Measurements from ENCODE around the gene PCSK1N.
"Not testable (repeated sequence)": the region's sequence is repeated elsewhere in the genome, so short reads cannot be mapped to it uniquely, and the experiment has no call there.

PCSK1N gene

GRCh38 chrX:48824066-48824465, 11.3 kb downstream of the PCSK1N start:
- DNase-seq (ENCODE audit: low read depth, low spot score): no peak

DNA sequence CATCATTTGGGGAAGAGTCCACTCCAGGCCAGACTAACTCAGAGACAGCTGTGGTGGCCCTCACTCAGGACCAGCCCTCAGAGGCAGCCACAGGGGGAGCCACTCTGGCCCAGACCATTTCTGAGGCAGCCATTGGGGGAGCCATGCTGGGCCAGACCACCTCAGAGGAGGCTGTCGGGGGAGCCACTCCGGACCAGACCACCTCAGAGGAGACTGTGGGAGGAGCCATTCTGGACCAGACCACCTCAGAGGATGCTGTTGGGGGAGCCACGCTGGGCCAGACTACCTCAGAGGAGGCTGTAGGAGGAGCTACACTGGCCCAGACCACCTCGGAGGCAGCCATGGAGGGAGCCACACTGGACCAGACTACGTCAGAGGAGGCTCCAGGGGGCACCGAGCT, 12.4 kb downstream of the PCSK1N start:
- peak; percentile 30 for DNase-seq (ENCODE audit: low read depth, low spot score)

DNA sequence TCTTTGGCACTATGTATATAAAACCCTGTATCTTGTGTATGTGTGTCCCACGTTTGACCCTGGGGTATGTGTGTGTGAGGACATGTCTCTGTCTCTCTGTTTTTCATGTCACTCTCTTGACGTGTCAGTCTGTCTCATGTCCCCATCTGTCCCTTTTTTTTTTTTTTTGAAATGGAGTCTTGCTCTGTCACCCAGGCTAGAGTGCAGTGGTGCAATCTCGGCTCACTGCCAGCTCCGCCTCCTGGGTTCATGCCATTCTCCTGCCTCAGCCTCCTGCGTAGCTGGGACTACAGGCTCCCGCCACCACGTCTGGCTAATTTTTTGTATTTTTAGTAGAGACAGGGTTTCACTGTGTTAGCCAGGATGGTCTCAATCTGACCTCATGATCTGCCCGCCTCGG, 16.0 kb downstream of the PCSK1N start:
- DNase-seq (ENCODE audit: low read depth, low spot score): not testable (repeated sequence)

- DNase-seq (ENCODE audit: low read depth, low spot score): no peak
Observed at GRCh38 chrX:48818866-48819265, 16.5 kb downstream of the PCSK1N start.

- no peak for DNase-seq (ENCODE audit: low read depth, low spot score)
Observed at GRCh38 chrX:48818098-48818497, 17.3 kb downstream of the PCSK1N start.

DNA sequence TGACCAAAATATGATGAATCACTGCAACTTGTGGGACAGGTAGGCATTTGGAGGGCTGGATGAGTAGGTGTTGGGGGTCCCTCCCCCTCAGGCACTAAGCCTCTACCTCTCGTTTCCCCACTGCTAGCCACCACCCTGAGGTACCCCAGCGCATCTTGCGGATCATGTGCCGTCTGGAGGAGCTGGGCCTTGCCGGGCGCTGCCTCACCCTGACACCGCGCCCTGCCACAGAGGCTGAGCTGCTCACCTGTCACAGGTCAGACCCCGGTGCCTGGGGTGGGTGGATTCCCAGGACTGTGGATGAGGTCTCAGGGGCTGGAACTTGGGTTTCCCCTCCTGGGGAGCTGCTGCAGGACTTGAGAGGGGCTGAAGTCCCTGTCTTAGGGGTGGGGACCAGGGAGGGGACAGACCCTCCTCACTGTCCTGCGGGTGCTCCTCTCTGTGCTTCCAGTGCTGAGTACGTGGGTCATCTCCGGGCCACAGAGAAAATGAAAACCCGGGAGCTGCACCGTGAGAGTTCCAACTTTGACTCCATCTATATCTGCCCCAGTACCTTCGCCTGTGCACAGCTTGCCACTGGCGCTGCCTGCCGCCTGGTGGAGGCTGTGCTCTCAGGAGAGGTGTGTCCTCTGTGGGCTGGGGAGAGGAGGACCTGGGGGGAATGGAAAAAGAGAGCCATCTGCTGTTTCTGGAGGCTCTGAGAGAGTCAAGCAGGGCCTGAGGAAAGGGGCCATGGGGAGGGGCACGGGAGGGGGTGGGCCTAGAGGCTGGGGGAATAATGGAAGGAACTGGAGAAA, 19.2 kb downstream of the PCSK1N start:
- DNase-seq (ENCODE audit: low read depth, low spot score): no peak

GRCh38 chrX:48815266-48815665, 20.1 kb downstream of the PCSK1N start:
- peak; percentile 60 for DNase-seq (ENCODE audit: low read depth, low spot score)

- no peak for DNase-seq (ENCODE audit: low read depth, low spot score)
Observed at GRCh38 chrX:48814722-48815121, 20.7 kb downstream of the PCSK1N start.

- no peak for DNase-seq (ENCODE audit: low read depth, low spot score)
Observed at GRCh38 chrX:48813644-48814043, 21.8 kb downstream of the PCSK1N start.

DNA sequence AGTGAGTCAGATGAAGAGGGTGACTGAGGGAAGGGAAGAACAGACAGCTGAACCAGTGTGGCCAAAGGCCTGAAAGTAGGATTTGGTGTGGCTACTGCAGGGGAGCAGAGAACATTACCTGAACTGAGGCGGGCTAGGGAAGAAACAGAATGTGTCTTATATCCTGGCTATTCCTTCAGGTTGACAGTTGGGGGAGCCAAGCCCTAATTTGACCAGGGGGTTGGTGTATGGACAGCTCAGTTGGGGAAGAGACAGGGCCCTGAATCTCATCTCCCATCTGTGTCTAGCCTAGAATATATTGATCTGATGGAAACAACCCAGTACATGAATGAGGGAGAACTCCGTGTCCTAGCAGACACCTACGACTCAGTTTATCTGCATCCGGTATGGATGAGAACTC, 29.3 kb downstream of the PCSK1N start:
- no peak for DNase-seq (ENCODE audit: low read depth, low spot score)

DNA sequence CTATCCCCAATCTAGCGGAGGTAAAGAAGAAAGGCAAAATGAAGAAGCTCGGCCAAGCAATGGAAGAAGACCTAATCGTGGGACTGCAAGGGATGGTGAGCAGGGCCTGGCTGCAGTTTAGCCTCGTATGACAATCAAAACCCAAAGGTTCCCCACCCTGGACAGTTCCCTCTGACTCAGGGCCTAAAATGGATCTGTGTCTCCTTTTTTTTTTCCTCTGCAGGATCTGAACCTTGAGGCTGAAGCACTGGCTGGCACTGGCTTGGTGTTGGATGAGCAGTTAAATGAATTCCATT, 32.6 kb downstream of the PCSK1N start:
- peak; percentile 36 for DNase-seq (ENCODE audit: low read depth, low spot score)

DNA sequence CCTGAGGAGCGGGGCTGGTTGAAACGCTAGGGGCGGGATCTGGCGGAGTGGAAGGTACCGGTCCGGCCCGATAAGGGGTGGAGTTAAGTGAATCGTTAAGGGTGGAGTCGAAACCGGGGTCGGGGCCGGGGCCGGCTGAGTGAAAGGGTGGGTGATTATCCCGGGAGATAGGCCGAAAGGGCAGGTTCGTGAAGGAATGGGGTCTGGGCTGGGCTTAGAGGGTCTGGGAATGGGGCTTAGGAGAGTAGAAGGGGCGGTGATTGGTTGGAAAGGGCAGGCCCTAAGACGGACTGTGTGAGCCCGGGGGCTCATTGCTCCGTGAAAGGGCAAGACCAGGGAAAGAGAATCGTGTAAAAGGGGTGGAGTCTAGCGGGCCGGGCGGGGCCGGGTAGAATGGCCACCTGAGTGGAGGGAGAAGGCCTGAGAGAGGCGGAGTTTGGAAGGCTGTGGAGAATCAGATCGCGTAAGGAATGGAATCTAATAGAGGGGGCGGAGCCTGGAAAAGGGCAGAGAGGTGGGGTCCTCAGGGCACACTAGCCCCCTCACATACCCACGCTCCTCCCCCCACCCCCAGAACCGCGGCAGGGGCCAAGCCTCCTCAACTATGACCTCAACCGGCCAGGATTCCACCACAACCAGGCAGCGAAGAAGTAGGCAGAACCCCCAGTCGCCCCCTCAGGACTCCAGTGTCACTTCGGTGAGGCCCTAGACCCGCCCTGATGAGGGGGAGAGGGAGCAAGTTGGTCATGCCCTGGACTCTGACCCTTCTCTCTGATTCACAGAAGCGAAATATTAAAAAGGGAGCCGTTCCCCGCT, 33.1 kb downstream of the PCSK1N start:
- DNase-seq (ENCODE audit: low read depth, low spot score): peak; percentile 98

DNA sequence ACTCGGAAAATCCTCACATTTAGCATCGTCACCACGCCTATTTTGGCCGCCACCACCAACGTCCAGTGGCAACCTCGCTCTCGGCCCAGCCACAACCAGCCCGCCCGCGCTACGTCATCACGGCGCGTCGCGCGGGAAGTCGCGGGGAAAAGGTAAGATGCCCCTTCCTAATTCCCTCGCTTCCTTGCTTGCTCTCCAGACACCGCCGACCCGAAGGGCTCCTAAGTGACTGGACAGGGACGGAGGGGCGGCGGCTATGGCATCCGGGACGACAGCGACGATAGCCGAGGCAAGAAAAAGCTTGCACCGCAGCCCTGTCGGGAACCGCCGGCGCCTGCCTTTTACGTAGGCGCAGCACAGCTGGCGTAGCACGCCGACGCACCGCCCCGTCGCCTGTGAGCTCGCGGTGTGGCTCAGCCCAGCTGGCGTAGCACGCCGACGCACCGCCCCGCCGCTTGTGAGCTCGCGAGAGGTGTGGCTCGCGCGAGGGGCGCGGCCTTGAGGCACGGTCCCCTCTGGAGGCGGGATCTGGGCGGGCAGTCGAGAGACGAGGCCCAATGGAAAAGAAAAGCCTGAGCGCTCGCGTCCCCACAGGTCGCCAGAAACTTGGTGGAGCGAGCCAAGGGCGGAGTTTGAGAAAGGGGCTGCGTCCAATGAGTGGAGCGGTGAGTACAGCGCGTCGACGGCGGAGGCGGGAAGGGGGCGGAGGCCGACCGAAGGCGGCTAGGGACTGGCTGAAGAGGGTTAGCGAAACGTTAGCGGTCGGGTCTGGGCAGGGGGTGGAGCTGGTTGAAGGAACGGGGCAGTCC, 33.9 kb downstream of the PCSK1N start, which contains the start of gene HDAC6:
Gene HDAC6 (plus strand): TSS at position 788 of the 809 bp plus-strand sequence. CDS start 626 bp downstream, outside the sequence.
- DNase-seq (ENCODE audit: low read depth, low spot score): peak; percentile 100

GRCh38 chrX:48800574-48801279, 34.7 kb downstream of the PCSK1N start:
- DNase-seq (ENCODE audit: low read depth, low spot score): no peak

- no peak for DNase-seq (ENCODE audit: low read depth, low spot score)
Observed at GRCh38 chrX:48798318-48798717, 37.1 kb downstream of the PCSK1N start.

GRCh38 chrX:48794911-48795515, 40.4 kb downstream of the PCSK1N start:
- peak; percentile 61 for DNase-seq (ENCODE audit: low read depth, low spot score)

DNA sequence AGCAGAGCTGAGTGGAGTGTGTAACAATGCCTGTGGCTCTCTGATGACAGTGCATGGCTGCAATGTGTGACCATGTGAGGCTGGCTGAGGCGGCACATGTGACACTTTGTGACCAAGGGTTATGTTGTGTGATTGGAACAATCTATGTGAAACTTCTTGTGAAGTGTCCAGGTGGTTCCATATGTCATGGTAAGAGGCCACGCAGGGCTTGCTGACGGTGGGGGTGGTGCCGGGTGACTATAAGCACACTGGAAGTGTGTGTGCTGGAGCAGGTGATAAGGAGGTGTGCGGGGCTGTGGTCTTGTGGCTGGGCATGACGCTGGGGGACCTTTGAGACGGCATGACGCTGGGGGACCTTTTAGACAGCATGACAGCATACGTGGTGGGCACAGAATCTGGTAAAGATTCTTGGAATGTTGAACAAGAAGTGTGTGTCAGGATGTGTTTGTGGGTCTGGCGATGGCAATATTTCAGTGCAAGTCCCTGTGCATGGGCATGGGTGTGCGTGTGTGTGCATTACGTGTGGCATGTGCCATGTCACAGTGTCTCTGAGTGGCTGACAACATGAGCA, 41.0 kb downstream of the PCSK1N start:
- no peak for DNase-seq (ENCODE audit: low read depth, low spot score)

GRCh38 chrX:48793935-48794334, 41.5 kb downstream of the PCSK1N start:
- no peak for DNase-seq (ENCODE audit: low read depth, low spot score)

DNA sequence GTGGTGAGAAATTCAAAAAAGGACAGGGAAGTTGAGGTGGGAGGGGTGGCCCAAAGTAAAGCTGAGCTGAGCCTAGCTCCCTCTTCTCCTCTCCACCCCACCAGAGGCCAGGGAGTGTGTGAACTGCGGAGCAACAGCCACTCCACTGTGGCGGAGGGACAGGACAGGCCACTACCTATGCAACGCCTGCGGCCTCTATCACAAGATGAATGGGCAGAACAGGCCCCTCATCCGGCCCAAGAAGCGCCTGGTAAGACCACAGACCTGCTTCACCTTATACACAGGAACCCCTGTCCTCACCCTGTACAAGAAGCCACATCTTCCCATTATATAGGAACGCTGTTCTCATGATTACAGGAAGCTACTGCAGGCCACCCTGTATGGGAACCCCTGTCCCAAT, 43.2 kb downstream of the PCSK1N start:
- DNase-seq (ENCODE audit: low read depth, low spot score): no peak

GRCh38 chrX:48791063-48791820, 44.2 kb downstream of the PCSK1N start:
- DNase-seq (ENCODE audit: low read depth, low spot score): no peak
